H9 (cell line): ENCODE data around the gene LARGE1. TPM values are rescaled to one million over a fixed set of nuclear protein-coding genes. Genes with fewer than 3 reads are reported as not detected.

Experiments used
- DNase-seq: peaks from one replicate; pipeline ENCODE4 v3.0.0-alpha.2; 2017
- H2AFZ ChIP-seq: one replicate; pipeline ENCODE4 v1.6.1; 2013; ENCODE audit warnings: mild to moderate bottlenecking, low read length, control low read depth, moderate library complexity
- H2AK5ac ChIP-seq: 2 replicates; pipeline ENCODE4 v1.6.1; 2013; ENCODE audit warnings: low read length, control low read depth, mixed read lengths; ENCODE audit not compliant: insufficient read length
- H2BK120ac ChIP-seq: one replicate; pipeline ENCODE4 v1.6.1; 2013; ENCODE audit warnings: low read depth, mild to moderate bottlenecking, low read length, control low read depth, inconsistent platforms; ENCODE audit not compliant: poor library complexity, severe bottlenecking
- H2BK12ac ChIP-seq: 2 replicates; pipeline ENCODE4 v1.6.1; 2013; ENCODE audit warnings: low read length, control low read depth, mixed read lengths, low read depth; ENCODE audit not compliant: insufficient read length
- H2BK15ac ChIP-seq: 2 replicates; pipeline ENCODE4 v1.6.1; 2013; ENCODE audit warnings: low read depth, low read length, control low read depth
- H2BK20ac ChIP-seq: one replicate; pipeline ENCODE4 v1.6.1; 2013; ENCODE audit warnings: low read depth, mild to moderate bottlenecking, low read length, control low read depth, inconsistent platforms; ENCODE audit not compliant: poor library complexity, severe bottlenecking
- H2BK5ac ChIP-seq: 2 replicates; pipeline ENCODE4 v1.6.1; 2013; ENCODE audit warnings: low read length, control low read depth, mixed read lengths; ENCODE audit not compliant: insufficient read length
- H3K14ac ChIP-seq: 2 replicates; pipeline ENCODE4 v1.6.1; 2013; ENCODE audit warnings: low read length, control low read depth; ENCODE audit not compliant: insufficient read depth
- H3K18ac ChIP-seq: 2 replicates; pipeline ENCODE4 v1.6.1; 2013; ENCODE audit warnings: low read depth, mild to moderate bottlenecking, mixed read lengths, low read length, control low read depth; ENCODE audit not compliant: insufficient read length
- H3K23ac ChIP-seq: 2 replicates; pipeline ENCODE4 v1.6.1; 2013; ENCODE audit warnings: low read length, control low read depth, mixed read lengths, low read depth; ENCODE audit not compliant: insufficient read length
- H3K23me2 ChIP-seq: 2 replicates; pipeline ENCODE4 v1.6.1; 2013; ENCODE audit warnings: low read depth, mild to moderate bottlenecking, mixed read lengths, low read length, control low read depth; ENCODE audit not compliant: insufficient read length, poor library complexity, severe bottlenecking
- H3K27ac ChIP-seq: 2 replicates; pipeline ENCODE4 v1.5.1; 2013; ENCODE audit warnings: low read length, control low read depth, mixed read lengths, low read depth; ENCODE audit not compliant: insufficient read length
- H3K27me3 ChIP-seq: 2 replicates; pipeline ENCODE4 v1.6.1; 2013; ENCODE audit warnings: low read length, control low read depth, inconsistent platforms; ENCODE audit not compliant: insufficient read depth
- H3K4ac ChIP-seq: 2 replicates; pipeline ENCODE4 v1.6.1; 2013; ENCODE audit warnings: low read depth, mild to moderate bottlenecking, control low read depth, inconsistent platforms, low read length, moderate library complexity
- H3K4me1 ChIP-seq: 2 replicates; pipeline ENCODE4 v1.6.1; 2013; ENCODE audit warnings: low read length, control low read depth, inconsistent platforms; ENCODE audit not compliant: insufficient read depth
- H3K4me2 ChIP-seq: 2 replicates; pipeline ENCODE4 v1.6.1; 2013; ENCODE audit warnings: low read length, control low read depth, mixed read lengths; ENCODE audit not compliant: insufficient read length, insufficient read depth
- H3K56ac ChIP-seq: 2 replicates; pipeline ENCODE4 v1.6.1; 2013; ENCODE audit warnings: low read depth, mild to moderate bottlenecking, mixed read lengths, low read length, control low read depth; ENCODE audit not compliant: insufficient read length
- H3K79me1 ChIP-seq: 2 replicates; pipeline ENCODE4 v1.6.1; 2013; ENCODE audit warnings: low read depth, mild to moderate bottlenecking, moderate library complexity, low read length, control low read depth, inconsistent platforms; ENCODE audit not compliant: insufficient read depth, poor library complexity, severe bottlenecking
- H3K79me2 ChIP-seq: 2 replicates; pipeline ENCODE4 v1.6.1; 2013; ENCODE audit warnings: low read length, control low read depth, inconsistent platforms; ENCODE audit not compliant: insufficient read depth
- H3K9ac ChIP-seq: 2 replicates; pipeline ENCODE4 v1.6.1; 2013; ENCODE audit warnings: low read length, control low read depth, mixed read lengths; ENCODE audit not compliant: insufficient read length; ENCODE audit errors: extremely low read depth
- H3K9me3 ChIP-seq: one replicate; pipeline ENCODE4 v1.6.1; 2013; ENCODE audit warnings: low read depth, low read length, inconsistent platforms; ENCODE audit not compliant: control insufficient read depth
- H3T11ph ChIP-seq: one replicate; pipeline ENCODE4 v1.6.1; 2013; ENCODE audit warnings: mild to moderate bottlenecking, low read length, control low read depth, inconsistent platforms
- H4K20me1 ChIP-seq: one replicate; pipeline ENCODE4 v1.6.1; 2013; ENCODE audit not compliant: control insufficient read depth, insufficient read length, insufficient read depth
- H4K5ac ChIP-seq: 2 replicates; pipeline ENCODE4 v1.6.1; 2013; ENCODE audit warnings: low read depth, mild to moderate bottlenecking, mixed read lengths, low read length, control low read depth; ENCODE audit not compliant: insufficient read length
- H4K8ac ChIP-seq: replicated peaks from 2 replicates; pipeline ENCODE4 v1.6.1; 2013; ENCODE audit warnings: low read length, control low read depth, mixed read lengths, low read depth; ENCODE audit not compliant: insufficient read length
- H4K91ac ChIP-seq: 2 replicates; pipeline ENCODE4 v1.6.1; 2013; ENCODE audit warnings: low read depth, mild to moderate bottlenecking, moderate library complexity, mixed read lengths, low read length, control low read depth; ENCODE audit not compliant: insufficient read length
- H3K27ac Mint-ChIP-seq, 3 experiments: 2 replicates in 2 of 3; 3 replicates in 1 of 3; pipeline ENCODE4 v1.8.0; 2020 to 2021; ENCODE audit warnings: mixed read lengths in 3 of 3, mild to moderate bottlenecking in 1 of 3, moderate library complexity in 1 of 3
- H3K27me3 Mint-ChIP-seq: 2 replicates; pipeline ENCODE4 v1.8.0; 2021; ENCODE audit warnings: low read depth, mild to moderate bottlenecking, moderate library complexity, mixed read lengths
- H3K36me3 Mint-ChIP-seq, 3 experiments: 2 replicates in 2 of 3; 3 replicates in 1 of 3; pipeline ENCODE4 v1.8.0; 2020 to 2021; ENCODE audit warnings: low read depth in 3 of 3, mixed read lengths in 3 of 3; ENCODE audit not compliant: insufficient read depth in 1 of 3
- H3K4me1 Mint-ChIP-seq, 2 experiments: 2 replicates each; pipeline ENCODE4 v1.8.0; 2020; ENCODE audit warnings: mixed read lengths in 2 of 2
- H3K4me3 Mint-ChIP-seq, 2 experiments: 2 replicates in 1 of 2; 3 replicates in 1 of 2; pipeline ENCODE4 v1.8.0; 2020 to 2021; ENCODE audit warnings: mild to moderate bottlenecking in 2 of 2, mixed read lengths in 2 of 2, moderate library complexity in 1 of 2
- H3K9me3 Mint-ChIP-seq, 2 experiments: 2 replicates in 1 of 2; 3 replicates in 1 of 2; pipeline ENCODE4 v1.8.0; 2020; ENCODE audit warnings: mild to moderate bottlenecking in 2 of 2, mixed read lengths in 2 of 2, moderate library complexity in 1 of 2
- WGBS: extraction: QIAGEN DNeasy Blood & Tissue Kit; methylation state at CpG from one replicate; pipeline ENCODE4 v1.1.7; 2013; ENCODE audit warnings: missing lambda C conversion rate, low lambda C conversion rate, mixed read lengths; ENCODE audit not compliant: insufficient read length; ENCODE audit errors: extremely low coverage; 5-methylcytosine and 5-hydroxymethylcytosine counted together
- total RNA-seq: library from RNA; stranded (reverse); gene quantifications from 2 replicates; pipeline ENCODE4 v1.2.1, GENCODE V29; 2021
- TF ChIP-seq, protein P1 (sequence below): fragments of 200-600 bp; sonication (generic); conservative IDR thresholded peaks from 3 replicates; pipeline ENCODE4 v1.8.0; 2021; ENCODE audit warnings: antibody characterized with exemption, mild to moderate bottlenecking

Gene LARGE1
- total RNA-seq, 1 experiment from 2014 or later = 43.5 TPM

DNA sequence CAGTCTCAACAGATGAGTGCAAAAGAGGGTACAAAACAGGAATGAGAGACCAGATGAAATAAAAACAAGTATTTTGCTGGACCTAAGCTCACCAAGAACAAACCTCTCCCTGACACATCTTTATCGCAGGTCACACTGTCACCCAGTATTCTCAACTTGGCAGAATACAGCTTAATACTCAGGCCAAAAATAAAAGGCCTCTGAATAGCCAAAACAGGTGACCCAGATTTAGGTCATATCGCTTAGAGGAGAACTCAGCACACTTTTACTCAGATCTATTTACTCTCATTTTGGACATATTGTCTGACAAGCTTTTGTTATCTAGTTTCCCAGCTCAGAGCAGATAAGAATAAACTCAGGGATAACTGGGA is 645.2 kb downstream of the LARGE1 start:
- peaks cover 0 to 3% of the 10 kb centered on the region in 2 experiments; a peak in 3 of 4 replicates for H3K4me1 Mint-ChIP-seq
- Histone ChIP-seq H2BK12ac (no peak overlapping the region), H4K5ac (no peak overlapping the region)

More for the DNA sequence above, 645.2 kb downstream of the LARGE1 start:
- no peak overlapping the region for H2BK120ac ChIP-seq
- no peaks in the 10 kb centered on the region for H3K79me2 ChIP-seq
- H3K18ac ChIP-seq = no peak overlapping the region
- no peaks in the 10 kb centered on the region for H3K4me1 ChIP-seq
- H3K9me3 Mint-ChIP-seq = no peaks in the 10 kb centered on the region
- no peak overlapping the region for H3K56ac ChIP-seq
- no peaks in the 10 kb centered on the region for H3K79me1 ChIP-seq
- no peak overlapping the region for H3K14ac ChIP-seq
- no peak overlapping the region for H4K8ac ChIP-seq
- no peak overlapping the region for H3K23ac ChIP-seq
- H3K36me3 Mint-ChIP-seq = peaks cover 5 to 20% (median 5%) of the 10 kb centered on the region in 3 experiments; a peak in 5 of 7 replicates
- no peaks in the 10 kb centered on the region for H3K27me3 ChIP-seq
- H4K91ac ChIP-seq = no peak overlapping the region
- no peak overlapping the region for H2AFZ ChIP-seq
- no peak overlapping the region for H3T11ph ChIP-seq
- TF ChIP-seq, protein P1, sequence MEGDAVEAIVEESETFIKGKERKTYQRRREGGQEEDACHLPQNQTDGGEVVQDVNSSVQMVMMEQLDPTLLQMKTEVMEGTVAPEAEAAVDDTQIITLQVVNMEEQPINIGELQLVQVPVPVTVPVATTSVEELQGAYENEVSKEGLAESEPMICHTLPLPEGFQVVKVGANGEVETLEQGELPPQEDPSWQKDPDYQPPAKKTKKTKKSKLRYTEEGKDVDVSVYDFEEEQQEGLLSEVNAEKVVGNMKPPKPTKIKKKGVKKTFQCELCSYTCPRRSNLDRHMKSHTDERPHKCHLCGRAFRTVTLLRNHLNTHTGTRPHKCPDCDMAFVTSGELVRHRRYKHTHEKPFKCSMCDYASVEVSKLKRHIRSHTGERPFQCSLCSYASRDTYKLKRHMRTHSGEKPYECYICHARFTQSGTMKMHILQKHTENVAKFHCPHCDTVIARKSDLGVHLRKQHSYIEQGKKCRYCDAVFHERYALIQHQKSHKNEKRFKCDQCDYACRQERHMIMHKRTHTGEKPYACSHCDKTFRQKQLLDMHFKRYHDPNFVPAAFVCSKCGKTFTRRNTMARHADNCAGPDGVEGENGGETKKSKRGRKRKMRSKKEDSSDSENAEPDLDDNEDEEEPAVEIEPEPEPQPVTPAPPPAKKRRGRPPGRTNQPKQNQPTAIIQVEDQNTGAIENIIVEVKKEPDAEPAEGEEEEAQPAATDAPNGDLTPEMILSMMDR = no peak
- no peaks in the 10 kb centered on the region; the same call in 1 of the 2 replicates for H3K27me3 Mint-ChIP-seq
- H3K9me3 ChIP-seq = no peaks in the 10 kb centered on the region
- H2BK20ac ChIP-seq = no peak overlapping the region
- H3K23me2 ChIP-seq = no peaks in the 10 kb centered on the region
- H3K4ac ChIP-seq = no peak overlapping the region
- H2AK5ac ChIP-seq = no peak overlapping the region
- H3K27ac Mint-ChIP-seq = no peak overlapping the region
- no peak overlapping the region for H3K27ac ChIP-seq
- no CpG with 5 or more reads among the region's 2 CpGs for WGBS
- no peak overlapping the region for H2BK15ac ChIP-seq
- H3K4me3 Mint-ChIP-seq = no peak overlapping the region
- no peaks in the 10 kb centered on the region for H4K20me1 ChIP-seq
- H3K9ac ChIP-seq = no peak overlapping the region
- no peak overlapping the region for H2BK5ac ChIP-seq
- DNase-seq = no peak
- no peak overlapping the region for H3K4me2 ChIP-seq
